KOPT-K1 (cell line): ENCODE data around the gene WDR90.

Experiments used
- H3K27ac ChIP-seq: fragments of 200-600 bp; sonication (generic); 2 replicates; pipeline ENCODE4 v1.5.1; 2016; ENCODE audit warnings: antibody characterized with exemption, mild to moderate bottlenecking, low read depth, low read length; ENCODE audit not compliant: poor library complexity, severe bottlenecking
- H3K36me3 ChIP-seq: fragments of 200-600 bp; sonication (generic); 2 replicates; pipeline ENCODE4 v1.5.1; 2017; ENCODE audit warnings: antibody characterized with exemption, mild to moderate bottlenecking, low read length, moderate library complexity; ENCODE audit not compliant: insufficient read depth
- H3K9me3 ChIP-seq: fragments of 200-600 bp; sonication (generic); 2 replicates; pipeline ENCODE4 v1.5.1; 2017; ENCODE audit warnings: antibody characterized with exemption, low read length, mild to moderate bottlenecking; ENCODE audit not compliant: insufficient read depth, poor library complexity, severe bottlenecking

The WDR90 gene

GRCh38 chr16:659618-660017 lies 10.5 kb downstream of the WDR90 start:
- Histone ChIP-seq H3K36me3 (peaks cover 62% of the 10 kb centered on the region; the same call in 1 of the 2 replicates), H3K27ac (no peak overlapping the region), H3K9me3 (no peaks in the 10 kb centered on the region)

DNA sequence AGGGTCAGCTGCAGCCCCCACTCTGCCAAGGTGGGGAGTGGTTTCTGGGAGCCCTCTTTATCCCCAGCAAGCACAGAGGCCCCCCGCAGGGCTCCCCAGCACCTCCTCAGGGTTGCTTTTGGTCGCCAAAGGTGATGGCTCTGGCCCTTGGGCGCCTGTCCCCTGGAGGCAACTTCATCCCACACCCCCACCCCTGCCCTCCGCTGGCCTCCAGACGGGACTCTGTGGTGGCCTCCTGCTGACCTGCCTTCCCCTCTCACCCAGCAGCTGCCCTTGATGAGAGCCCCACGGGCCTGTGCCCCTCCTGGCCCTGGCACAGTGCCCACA lies 10.9 kb downstream of the WDR90 start:
- Histone ChIP-seq H3K27ac (no peak overlapping the region), H3K9me3 (no peaks in the 10 kb centered on the region), H3K36me3 (peaks cover 57% of the 10 kb centered on the region; the same call in 1 of the 2 replicates)

GRCh38 chr16:660459-661183 lies 11.5 kb downstream of the WDR90 start:
- Histone ChIP-seq H3K27ac (no peak overlapping the region), H3K36me3 (peaks cover 52% of the 10 kb centered on the region; the same call in 1 of the 2 replicates)

GRCh38 chr16:661184-661821 lies 12.1 kb downstream of the WDR90 start:
- Histone ChIP-seq H3K9me3 (no peaks in the 10 kb centered on the region), H3K27ac (no peak overlapping the region), H3K36me3 (peaks cover 45% of the 10 kb centered on the region; the same call in 1 of the 2 replicates)

More at GRCh38 chr16:660459-661183, 11.5 kb downstream of the WDR90 start:
- no peaks in the 10 kb centered on the region for H3K9me3 ChIP-seq

DNA sequence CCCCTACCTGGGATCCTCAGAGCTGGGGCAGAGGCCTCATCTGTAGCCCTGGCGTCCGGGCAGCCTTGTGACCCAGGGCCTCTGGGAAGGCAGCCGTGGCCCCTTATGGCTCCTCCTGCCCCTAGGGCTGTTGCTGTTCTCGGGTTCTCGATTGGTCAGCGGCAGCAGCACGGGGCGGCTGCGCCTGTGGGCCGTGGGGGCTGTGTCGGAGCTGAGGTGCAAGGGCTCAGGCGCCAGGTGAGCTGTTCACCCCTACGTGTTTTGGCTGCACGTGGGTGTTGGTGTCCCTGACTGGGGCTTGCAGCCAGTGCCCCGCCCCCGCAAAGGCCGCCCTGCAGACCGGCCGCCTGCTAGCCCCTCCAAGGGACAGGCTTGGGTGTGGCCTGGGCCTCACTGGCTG lies 12.9 kb downstream of the WDR90 start:
- Histone ChIP-seq H3K36me3 (peaks cover 45% of the 10 kb centered on the region; the same call in 1 of the 2 replicates), H3K9me3 (no peaks in the 10 kb centered on the region), H3K27ac (no peak overlapping the region)

- Histone ChIP-seq H3K27ac (no peak overlapping the region), H3K9me3 (no peaks in the 10 kb centered on the region), H3K36me3 (peaks cover 40% of the 10 kb centered on the region; the same call in 1 of the 2 replicates)
These were observed 13.4 kb downstream of the WDR90 start for GRCh38 chr16:662597-662996.

DNA sequence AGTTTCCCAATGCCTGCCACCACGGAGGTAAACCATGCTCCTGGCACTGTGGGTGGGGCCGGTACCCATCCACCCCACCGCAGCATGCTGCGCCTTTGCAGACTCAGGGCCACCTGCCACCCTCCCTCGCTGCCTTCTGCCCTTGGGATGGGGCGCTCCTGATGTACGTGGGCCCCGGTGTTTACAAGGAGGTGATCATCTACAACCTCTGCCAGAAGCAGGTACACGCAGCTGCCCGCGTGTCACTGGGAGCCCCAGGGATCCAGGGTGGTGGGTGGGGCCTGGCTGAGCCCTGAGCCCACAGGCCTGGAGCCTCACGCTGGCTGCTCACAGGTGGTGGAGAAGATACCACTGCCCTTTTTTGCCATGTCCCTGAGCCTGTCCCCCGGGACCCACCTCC lies 17.4 kb downstream of the WDR90 start:
- H3K36me3 ChIP-seq = peaks cover 33% of the 10 kb centered on the region; the same call in 1 of the 2 replicates
- no peaks in the 10 kb centered on the region for H3K9me3 ChIP-seq
- H3K27ac ChIP-seq = no peak overlapping the region

- peak overlapping the region; percentile 80 for H3K27ac ChIP-seq
- no peaks in the 10 kb centered on the region for H3K9me3 ChIP-seq
- H3K36me3 ChIP-seq = peaks cover 40% of the 10 kb centered on the region
These were observed 18.1 kb downstream of the WDR90 start for GRCh38 chr16:667113-667779.

- peaks cover 47% of the 10 kb centered on the region for H3K36me3 ChIP-seq
- no peaks in the 10 kb centered on the region for H3K9me3 ChIP-seq
- H3K27ac ChIP-seq = peak within 1 kb of the TSS; percentile 80
These were observed 18.8 kb downstream of the WDR90 start, which contains the start of gene RHOT2 for GRCh38 chr16:667780-668518. Gene RHOT2 (plus strand): TSS chr16:668132. CDS start chr16:668200, 68 bp downstream.

DNA sequence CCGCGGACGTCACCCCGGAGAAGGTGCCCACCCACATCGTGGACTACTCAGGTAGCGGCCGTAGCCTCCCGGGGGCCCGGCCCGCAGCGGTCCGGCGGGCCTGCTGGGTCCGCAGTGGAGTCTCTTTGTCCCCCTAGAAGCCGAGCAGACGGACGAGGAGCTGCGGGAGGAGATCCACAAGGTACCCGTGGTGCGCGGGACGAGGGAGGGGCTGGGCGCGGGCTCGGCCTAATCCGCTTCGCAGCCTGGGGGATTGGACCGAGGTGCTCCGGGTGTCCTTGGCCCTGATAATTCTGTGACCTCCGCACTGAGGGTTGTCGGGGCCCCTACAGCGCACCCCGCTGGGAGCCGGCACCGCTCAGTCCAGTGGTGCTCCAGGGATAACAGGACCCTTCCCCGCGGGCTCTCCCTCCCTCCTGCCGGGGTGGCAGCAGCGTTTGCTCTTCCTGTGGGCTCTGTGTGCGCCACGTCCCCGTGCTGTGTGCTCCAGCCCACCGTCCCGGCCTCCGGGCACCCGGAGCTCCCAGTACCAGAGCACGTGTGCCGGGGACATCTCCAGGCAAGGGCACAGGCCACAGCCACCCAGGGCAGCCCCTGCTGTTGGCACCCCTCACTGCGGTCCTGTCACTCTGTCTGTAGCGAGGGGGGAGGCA lies 19.5 kb downstream of the WDR90 start:
- H3K36me3 ChIP-seq = peaks cover 54% of the 10 kb centered on the region
- no peaks in the 10 kb centered on the region for H3K9me3 ChIP-seq
- H3K27ac ChIP-seq = peak overlapping the region; percentile 80

- Histone ChIP-seq H3K27ac (no peak overlapping the region), H3K9me3 (no peaks in the 10 kb centered on the region)
These were observed 20.5 kb downstream of the WDR90 start for GRCh38 chr16:669666-670065.

GRCh38 chr16:670485-671352 lies 21.6 kb downstream of the WDR90 start:
- H3K9me3 ChIP-seq = no peaks in the 10 kb centered on the region
- peaks cover 68% of the 10 kb centered on the region for H3K36me3 ChIP-seq
- H3K27ac ChIP-seq = no peak overlapping the region

More at GRCh38 chr16:669666-670065, 20.5 kb downstream of the WDR90 start:
- H3K36me3 ChIP-seq = peaks cover 64% of the 10 kb centered on the region

- H3K9me3 ChIP-seq = no peaks in the 10 kb centered on the region
- H3K36me3 ChIP-seq = peaks cover 65% of the 10 kb centered on the region
- no peak overlapping the region for H3K27ac ChIP-seq
These were observed 22.4 kb downstream of the WDR90 start for GRCh38 chr16:671353-672131.
